WTC11 (cell line): ENCODE results near the gene GPR152. TPM values are rescaled to one million over a fixed set of nuclear protein-coding genes. Genes with fewer than 3 reads are reported as not detected.

Source experiments
- ATAC-seq: fragments of 200-7000 bp; cut with Tn5 transposase; 2 replicates; pipeline ENCODE4 v1.10.0; 2021; ENCODE audit warnings: mild to moderate bottlenecking, moderate library complexity
- CTCF ChIA-PET: fragments of 300-600 bp; sonication (Branson Sonifier 250); formaldehyde crosslinking; loops from one replicate; lab custom pipeline; 2021; ENCODE audit warnings: antibody characterized with exemption; lab: Charles Lee
- POLR2A ChIA-PET: fragments of 350-600 bp; sonication (Branson Sonifier 250); formaldehyde crosslinking; loops from one replicate; lab custom pipeline; 2021; ENCODE audit warnings: antibody characterized with exemption; lab: Charles Lee
- DNase-seq: peaks from one replicate; pipeline ENCODE4 v3.0.0; 2021; ENCODE audit warnings: low spot score
- H3K27ac Mint-ChIP-seq: 2 replicates; pipeline ENCODE4 v1.8.0; 2021; ENCODE audit warnings: mixed read lengths
- H3K27me3 Mint-ChIP-seq: 2 replicates; pipeline ENCODE4 v1.8.0; 2021; ENCODE audit warnings: low read depth, mild to moderate bottlenecking, moderate library complexity, mixed read lengths
- H3K36me3 Mint-ChIP-seq: 2 replicates; pipeline ENCODE4 v1.8.0; 2021; ENCODE audit warnings: mixed read lengths
- H3K4me1 Mint-ChIP-seq: 2 replicates; pipeline ENCODE4 v1.8.0; 2022; ENCODE audit warnings: mixed read lengths
- H3K4me3 Mint-ChIP-seq: 2 replicates; pipeline ENCODE4 v1.8.0; 2021; ENCODE audit warnings: mild to moderate bottlenecking, moderate library complexity, mixed read lengths
- H3K9me3 Mint-ChIP-seq: 2 replicates; pipeline ENCODE4 v1.8.0; 2021; ENCODE audit warnings: mixed read lengths
- ERG ChIP-seq: fragments of 250-450 bp; sonication (Bioruptor Pico); IDR thresholded peaks from 2 replicates; pipeline ENCODE4 v1.8.0; 2021; ENCODE audit warnings: mild to moderate bottlenecking
- ETV6 ChIP-seq: sonication (generic); formaldehyde crosslinking; IDR thresholded peaks from 2 replicates; pipeline ENCODE4 v1.8.1; 2022; ENCODE audit warnings: mild to moderate bottlenecking, missing genetic modification reagents
- JAZF1 ChIP-seq: fragments of 250-450 bp; sonication (Bioruptor Pico); IDR thresholded peaks from 2 replicates; pipeline ENCODE4 v1.9.0; 2021; ENCODE audit warnings: moderate library complexity, mild to moderate bottlenecking, inconsistent platforms
- MXD4 ChIP-seq: fragments of 250-450 bp; sonication (Bioruptor Pico); IDR thresholded peaks from 2 replicates; pipeline ENCODE4 v1.8.0; 2021; ENCODE audit warnings: mild to moderate bottlenecking, moderate library complexity, borderline replicate concordance
- NFE2L1 ChIP-seq: sonication (generic); formaldehyde crosslinking; IDR thresholded peaks from 2 replicates; pipeline ENCODE4 v1.8.1; 2023; ENCODE audit warnings: missing genetic modification reagents
- NR1H2 ChIP-seq: sonication (generic); formaldehyde crosslinking; IDR thresholded peaks from 2 replicates; pipeline ENCODE4 v1.9.0; 2021; ENCODE audit warnings: mild to moderate bottlenecking, moderate library complexity, missing genetic modification reagents
- NR2C2 ChIP-seq: sonication (generic); formaldehyde crosslinking; IDR thresholded peaks from 2 replicates; pipeline ENCODE4 v1.8.0; 2022; ENCODE audit warnings: mild to moderate bottlenecking, missing genetic modification reagents
- OVOL2 ChIP-seq: fragments of 250-450 bp; sonication (Bioruptor Pico); IDR thresholded peaks from 2 replicates; pipeline ENCODE4 v1.9.0; 2021; ENCODE audit warnings: mild to moderate bottlenecking, borderline replicate concordance
- USF2 ChIP-seq: sonication (generic); formaldehyde crosslinking; IDR thresholded peaks from 2 replicates; pipeline ENCODE4 v1.8.1; 2023; ENCODE audit warnings: mild to moderate bottlenecking, missing genetic modification reagents, moderate library complexity
- total RNA-seq: library from RNA; stranded (reverse); gene quantifications from 3 replicates; pipeline ENCODE4 v1.2.3, GENCODE V29; 2021
- TF ChIP-seq, protein P1 (sequence below): sonication (generic); formaldehyde crosslinking; IDR thresholded peaks from 2 replicates; pipeline ENCODE4 v1.8.1; 2023; ENCODE audit warnings: mild to moderate bottlenecking, missing genetic modification reagents
- TF ChIP-seq, protein P2 (sequence below): sonication (generic); formaldehyde crosslinking; conservative IDR thresholded peaks from 2 replicates; pipeline ENCODE4 v1.8.1; 2022; ENCODE audit warnings: mild to moderate bottlenecking, missing genetic modification reagents
- TF ChIP-seq, protein P3 (sequence below): sonication (generic); formaldehyde crosslinking; IDR thresholded peaks from 2 replicates; pipeline ENCODE4 v1.8.1; 2022; ENCODE audit warnings: missing genetic modification reagents, borderline replicate concordance
- TF ChIP-seq, protein P4 (sequence below): sonication (generic); formaldehyde crosslinking; IDR thresholded peaks from 2 replicates; pipeline ENCODE4 v1.8.1; 2023; ENCODE audit warnings: mild to moderate bottlenecking, missing genetic modification reagents, borderline replicate concordance
- TF ChIP-seq, protein P5 (sequence below): sonication (generic); formaldehyde crosslinking; IDR thresholded peaks from 2 replicates; pipeline ENCODE4 v1.8.0; 2023; ENCODE audit warnings: missing genetic modification reagents, mild to moderate bottlenecking, borderline replicate concordance
- TF ChIP-seq, protein P6 (sequence below): sonication (generic); formaldehyde crosslinking; IDR thresholded peaks from 2 replicates; pipeline ENCODE4 v1.8.1; 2022; ENCODE audit warnings: low read depth, mild to moderate bottlenecking, moderate library complexity, missing genetic modification reagents, borderline replicate concordance

The GPR152 gene
- total RNA-seq, 1 experiment from 2014 or later, result not detected

GRCh38 chr11:67458266-67458665 is 5.7 kb upstream of the GPR152 start:
- Mint-ChIP-seq H3K27ac (no peak overlapping the region), H3K4me3 (no peak overlapping the region), H3K36me3 (no peaks in the 10 kb centered on the region), H3K9me3 (no peaks in the 10 kb centered on the region), H3K27me3 (peaks cover 6% of the 10 kb centered on the region), H3K4me1 (no peaks in the 10 kb centered on the region)
- TF ChIP-seq ETV6 (CRISPR knock-in tag) (no peak), NR1H2 (CRISPR knock-in tag) (no peak), OVOL2 (CRISPR knock-in tag) (no peak), JAZF1 (CRISPR knock-in tag) (no peak), ERG (CRISPR knock-in tag) (no peak), MXD4 (CRISPR knock-in tag) (no peak), NFE2L1 (no peak), NR2C2 (CRISPR knock-in tag) (no peak), USF2 (CRISPR knock-in tag) (no peak)
- TF ChIP-seq, protein P1, sequence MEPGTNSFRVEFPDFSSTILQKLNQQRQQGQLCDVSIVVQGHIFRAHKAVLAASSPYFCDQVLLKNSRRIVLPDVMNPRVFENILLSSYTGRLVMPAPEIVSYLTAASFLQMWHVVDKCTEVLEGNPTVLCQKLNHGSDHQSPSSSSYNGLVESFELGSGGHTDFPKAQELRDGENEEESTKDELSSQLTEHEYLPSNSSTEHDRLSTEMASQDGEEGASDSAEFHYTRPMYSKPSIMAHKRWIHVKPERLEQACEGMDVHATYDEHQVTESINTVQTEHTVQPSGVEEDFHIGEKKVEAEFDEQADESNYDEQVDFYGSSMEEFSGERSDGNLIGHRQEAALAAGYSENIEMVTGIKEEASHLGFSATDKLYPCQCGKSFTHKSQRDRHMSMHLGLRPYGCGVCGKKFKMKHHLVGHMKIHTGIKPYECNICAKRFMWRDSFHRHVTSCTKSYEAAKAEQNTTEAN (CRISPR knock-in tag), result no peak
- TF ChIP-seq, protein P2, sequence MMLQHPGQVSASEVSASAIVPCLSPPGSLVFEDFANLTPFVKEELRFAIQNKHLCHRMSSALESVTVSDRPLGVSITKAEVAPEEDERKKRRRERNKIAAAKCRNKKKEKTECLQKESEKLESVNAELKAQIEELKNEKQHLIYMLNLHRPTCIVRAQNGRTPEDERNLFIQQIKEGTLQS, result no peak
- TF ChIP-seq, protein P3, sequence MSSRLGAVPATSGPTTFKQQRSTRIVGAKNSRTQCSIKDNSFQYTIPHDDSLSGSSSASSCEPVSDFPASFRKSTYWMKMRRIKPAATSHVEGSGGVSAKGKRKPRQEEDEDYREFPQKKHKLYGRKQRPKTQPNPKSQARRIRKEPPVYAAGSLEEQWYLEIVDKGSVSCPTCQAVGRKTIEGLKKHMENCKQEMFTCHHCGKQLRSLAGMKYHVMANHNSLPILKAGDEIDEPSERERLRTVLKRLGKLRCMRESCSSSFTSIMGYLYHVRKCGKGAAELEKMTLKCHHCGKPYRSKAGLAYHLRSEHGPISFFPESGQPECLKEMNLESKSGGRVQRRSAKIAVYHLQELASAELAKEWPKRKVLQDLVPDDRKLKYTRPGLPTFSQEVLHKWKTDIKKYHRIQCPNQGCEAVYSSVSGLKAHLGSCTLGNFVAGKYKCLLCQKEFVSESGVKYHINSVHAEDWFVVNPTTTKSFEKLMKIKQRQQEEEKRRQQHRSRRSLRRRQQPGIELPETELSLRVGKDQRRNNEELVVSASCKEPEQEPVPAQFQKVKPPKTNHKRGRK (CRISPR knock-in tag), result no peak
- TF ChIP-seq, protein P4, sequence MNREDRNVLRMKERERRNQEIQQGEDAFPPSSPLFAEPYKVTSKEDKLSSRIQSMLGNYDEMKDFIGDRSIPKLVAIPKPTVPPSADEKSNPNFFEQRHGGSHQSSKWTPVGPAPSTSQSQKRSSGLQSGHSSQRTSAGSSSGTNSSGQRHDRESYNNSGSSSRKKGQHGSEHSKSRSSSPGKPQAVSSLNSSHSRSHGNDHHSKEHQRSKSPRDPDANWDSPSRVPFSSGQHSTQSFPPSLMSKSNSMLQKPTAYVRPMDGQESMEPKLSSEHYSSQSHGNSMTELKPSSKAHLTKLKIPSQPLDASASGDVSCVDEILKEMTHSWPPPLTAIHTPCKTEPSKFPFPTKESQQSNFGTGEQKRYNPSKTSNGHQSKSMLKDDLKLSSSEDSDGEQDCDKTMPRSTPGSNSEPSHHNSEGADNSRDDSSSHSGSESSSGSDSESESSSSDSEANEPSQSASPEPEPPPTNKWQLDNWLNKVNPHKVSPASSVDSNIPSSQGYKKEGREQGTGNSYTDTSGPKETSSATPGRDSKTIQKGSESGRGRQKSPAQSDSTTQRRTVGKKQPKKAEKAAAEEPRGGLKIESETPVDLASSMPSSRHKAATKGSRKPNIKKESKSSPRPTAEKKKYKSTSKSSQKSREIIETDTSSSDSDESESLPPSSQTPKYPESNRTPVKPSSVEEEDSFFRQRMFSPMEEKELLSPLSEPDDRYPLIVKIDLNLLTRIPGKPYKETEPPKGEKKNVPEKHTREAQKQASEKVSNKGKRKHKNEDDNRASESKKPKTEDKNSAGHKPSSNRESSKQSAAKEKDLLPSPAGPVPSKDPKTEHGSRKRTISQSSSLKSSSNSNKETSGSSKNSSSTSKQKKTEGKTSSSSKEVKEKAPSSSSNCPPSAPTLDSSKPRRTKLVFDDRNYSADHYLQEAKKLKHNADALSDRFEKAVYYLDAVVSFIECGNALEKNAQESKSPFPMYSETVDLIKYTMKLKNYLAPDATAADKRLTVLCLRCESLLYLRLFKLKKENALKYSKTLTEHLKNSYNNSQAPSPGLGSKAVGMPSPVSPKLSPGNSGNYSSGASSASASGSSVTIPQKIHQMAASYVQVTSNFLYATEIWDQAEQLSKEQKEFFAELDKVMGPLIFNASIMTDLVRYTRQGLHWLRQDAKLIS (CRISPR knock-in tag), result no peak
- TF ChIP-seq, protein P5, sequence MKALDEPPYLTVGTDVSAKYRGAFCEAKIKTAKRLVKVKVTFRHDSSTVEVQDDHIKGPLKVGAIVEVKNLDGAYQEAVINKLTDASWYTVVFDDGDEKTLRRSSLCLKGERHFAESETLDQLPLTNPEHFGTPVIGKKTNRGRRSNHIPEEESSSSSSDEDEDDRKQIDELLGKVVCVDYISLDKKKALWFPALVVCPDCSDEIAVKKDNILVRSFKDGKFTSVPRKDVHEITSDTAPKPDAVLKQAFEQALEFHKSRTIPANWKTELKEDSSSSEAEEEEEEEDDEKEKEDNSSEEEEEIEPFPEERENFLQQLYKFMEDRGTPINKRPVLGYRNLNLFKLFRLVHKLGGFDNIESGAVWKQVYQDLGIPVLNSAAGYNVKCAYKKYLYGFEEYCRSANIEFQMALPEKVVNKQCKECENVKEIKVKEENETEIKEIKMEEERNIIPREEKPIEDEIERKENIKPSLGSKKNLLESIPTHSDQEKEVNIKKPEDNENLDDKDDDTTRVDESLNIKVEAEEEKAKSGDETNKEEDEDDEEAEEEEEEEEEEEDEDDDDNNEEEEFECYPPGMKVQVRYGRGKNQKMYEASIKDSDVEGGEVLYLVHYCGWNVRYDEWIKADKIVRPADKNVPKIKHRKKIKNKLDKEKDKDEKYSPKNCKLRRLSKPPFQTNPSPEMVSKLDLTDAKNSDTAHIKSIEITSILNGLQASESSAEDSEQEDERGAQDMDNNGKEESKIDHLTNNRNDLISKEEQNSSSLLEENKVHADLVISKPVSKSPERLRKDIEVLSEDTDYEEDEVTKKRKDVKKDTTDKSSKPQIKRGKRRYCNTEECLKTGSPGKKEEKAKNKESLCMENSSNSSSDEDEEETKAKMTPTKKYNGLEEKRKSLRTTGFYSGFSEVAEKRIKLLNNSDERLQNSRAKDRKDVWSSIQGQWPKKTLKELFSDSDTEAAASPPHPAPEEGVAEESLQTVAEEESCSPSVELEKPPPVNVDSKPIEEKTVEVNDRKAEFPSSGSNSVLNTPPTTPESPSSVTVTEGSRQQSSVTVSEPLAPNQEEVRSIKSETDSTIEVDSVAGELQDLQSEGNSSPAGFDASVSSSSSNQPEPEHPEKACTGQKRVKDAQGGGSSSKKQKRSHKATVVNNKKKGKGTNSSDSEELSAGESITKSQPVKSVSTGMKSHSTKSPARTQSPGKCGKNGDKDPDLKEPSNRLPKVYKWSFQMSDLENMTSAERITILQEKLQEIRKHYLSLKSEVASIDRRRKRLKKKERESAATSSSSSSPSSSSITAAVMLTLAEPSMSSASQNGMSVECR (CRISPR knock-in tag), result no peak
- TF ChIP-seq, protein P6, sequence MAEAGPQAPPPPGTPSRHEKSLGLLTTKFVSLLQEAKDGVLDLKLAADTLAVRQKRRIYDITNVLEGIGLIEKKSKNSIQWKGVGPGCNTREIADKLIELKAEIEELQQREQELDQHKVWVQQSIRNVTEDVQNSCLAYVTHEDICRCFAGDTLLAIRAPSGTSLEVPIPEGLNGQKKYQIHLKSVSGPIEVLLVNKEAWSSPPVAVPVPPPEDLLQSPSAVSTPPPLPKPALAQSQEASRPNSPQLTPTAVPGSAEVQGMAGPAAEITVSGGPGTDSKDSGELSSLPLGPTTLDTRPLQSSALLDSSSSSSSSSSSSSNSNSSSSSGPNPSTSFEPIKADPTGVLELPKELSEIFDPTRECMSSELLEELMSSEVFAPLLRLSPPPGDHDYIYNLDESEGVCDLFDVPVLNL (CRISPR knock-in tag), result no peak
- no peak for ATAC-seq
- ChIA-PET POLR2A (no interaction called here), CTCF (interaction anchor here (1.2 kb wide), 1 partner anchor 51 kb away, joined by 3 read pairs; no protein-coding TSS in a partner anchor)
- no peak for DNase-seq
